Measurements from ENCODE around the gene KCNH1. TPM values are rescaled to one million over a fixed set of nuclear protein-coding genes. Genes with fewer than 3 reads are reported as not detected.

KCNH1 gene
- total RNA-seq, 1 donor from 2014 or later: 0.26 TPM

DNA sequence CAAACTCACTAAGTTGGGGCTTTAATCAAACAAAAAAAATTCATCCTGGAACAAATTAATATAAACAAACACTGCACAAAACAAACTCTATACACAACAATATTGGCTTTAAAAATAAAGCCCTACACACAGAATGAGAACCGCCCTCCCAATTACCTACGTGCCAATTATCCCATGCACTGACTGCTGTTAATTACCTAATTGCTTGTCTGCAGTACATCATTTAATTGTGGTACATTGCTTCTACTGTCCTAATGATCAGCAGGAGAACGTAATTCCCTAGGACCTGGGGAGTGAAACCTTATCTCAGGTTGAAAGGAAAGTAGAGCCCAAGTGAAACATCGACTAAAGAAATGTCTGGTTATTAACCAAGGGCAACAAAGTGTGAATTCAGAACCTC, 364.5 kb downstream of the KCNH1 start:
- DNase-seq (ENCODE audit: low spot score): no peak

DNA sequence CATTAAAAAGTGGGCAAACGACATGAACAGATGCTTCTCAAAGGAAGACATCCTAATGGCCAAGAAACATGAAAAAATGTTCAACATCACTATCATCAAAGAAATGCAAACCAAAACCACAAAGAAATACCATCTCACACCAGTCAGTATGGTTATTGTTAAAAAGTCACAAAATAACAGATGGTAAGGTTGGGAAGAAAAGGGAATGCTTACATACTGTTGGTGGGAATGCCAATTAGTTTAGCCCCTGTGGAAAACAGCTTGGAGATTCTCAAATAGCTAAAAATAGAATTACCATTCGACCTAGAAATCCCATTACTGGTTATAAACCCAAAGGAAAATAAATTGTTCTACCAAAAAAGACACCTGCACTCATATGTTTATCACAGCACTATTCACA, 369.4 kb downstream of the KCNH1 start:
- DNase-seq (ENCODE audit: low spot score): no peak

DNA sequence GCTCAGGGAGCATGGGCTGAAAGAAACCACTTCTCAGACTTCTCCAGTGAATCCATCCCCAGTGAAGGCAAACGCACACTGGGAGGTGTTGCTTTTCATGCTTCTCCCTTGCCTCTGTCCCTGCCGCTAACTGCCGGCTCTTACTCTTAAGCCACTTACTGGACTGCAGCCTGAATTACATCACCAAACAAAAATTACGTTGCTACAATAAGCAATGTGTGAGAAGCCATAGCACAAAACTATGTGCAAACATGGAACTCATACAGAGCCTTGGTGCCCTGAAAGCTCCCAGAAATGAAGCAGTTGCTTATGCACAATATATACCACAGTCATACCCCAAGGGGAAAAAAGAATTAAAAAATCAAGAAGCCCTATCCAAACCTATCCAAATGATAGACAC, 375.2 kb downstream of the KCNH1 start:
- no peak for DNase-seq (ENCODE audit: low spot score)

GRCh38 chr1:210758261-210758660, 375.7 kb downstream of the KCNH1 start:
- no peak for DNase-seq (ENCODE audit: low spot score)

DNA sequence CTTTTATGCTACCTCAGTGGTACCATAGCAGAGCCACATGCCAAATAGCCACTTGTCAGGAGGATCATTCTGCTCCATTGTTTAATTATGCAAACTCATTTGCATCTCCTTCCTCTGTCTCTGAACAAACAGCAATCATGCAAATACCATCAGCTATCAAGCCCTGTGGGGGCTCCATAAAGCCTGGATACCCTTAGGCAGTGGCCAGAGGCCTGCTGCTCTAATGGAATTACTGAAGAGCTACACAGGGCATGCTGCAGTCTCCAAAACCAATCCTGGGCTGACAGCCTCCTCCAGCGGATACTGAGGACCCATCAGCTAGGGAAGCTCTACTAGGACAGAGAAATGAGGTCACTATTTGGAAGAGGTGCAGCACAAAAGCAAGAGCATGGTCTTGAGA, 376.3 kb downstream of the KCNH1 start:
- DNase-seq (ENCODE audit: low spot score): no peak

DNA sequence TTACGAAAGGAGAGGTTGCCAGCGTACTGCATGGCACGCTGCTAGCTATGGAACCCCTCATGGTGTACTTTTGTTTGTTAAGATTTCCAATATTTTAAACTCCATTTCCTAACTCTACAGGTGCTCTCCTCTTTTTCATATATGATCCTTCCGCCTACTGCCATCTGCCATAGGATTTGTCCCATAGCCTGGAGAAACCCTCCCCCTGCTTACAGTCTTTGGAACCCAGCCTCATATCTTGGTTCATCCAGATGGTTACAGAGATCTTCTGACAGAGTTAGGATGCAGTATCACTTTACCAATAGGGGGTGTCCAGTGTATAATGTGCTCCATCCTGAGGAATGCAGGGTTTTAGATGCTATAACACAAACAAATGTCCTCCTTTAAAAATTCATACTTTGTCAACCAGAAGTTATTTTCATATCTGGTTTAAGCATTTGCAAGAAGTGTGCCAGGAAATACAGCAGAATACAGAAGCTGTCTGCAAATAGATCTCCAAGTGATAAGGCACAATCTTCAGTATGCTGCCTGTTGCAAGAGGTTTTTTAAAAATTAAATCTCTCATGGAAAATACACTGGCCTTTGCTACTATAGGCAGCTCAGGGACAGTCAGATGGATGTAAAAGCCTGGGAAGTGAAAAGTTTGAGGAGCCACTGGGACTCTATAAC, 377.8 kb downstream of the KCNH1 start:
- DNase-seq (ENCODE audit: low spot score): no peak

GRCh38 chr1:210754878-210755665, 378.9 kb downstream of the KCNH1 start:
- DNase-seq (ENCODE audit: low spot score): no peak

DNA sequence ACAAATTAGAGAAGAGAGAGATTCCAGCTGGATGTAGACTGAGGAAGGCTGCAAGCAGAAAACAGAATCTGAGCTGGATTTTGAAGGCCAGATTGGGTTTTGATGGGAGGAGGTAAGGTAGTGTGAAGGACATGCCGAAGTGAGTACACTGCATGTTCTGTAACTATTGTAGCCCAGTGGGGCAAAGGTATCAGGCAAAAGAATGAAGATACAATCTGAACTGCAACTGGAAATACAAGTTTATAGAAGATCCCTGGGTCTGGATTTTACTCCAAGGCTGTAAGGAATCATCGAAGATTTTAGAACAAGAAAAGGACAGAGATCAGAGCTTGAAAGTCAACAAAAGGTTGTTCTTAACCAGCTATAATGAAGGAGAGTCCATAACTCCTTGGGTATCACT, 382.0 kb downstream of the KCNH1 start:
- no peak for DNase-seq (ENCODE audit: low spot score)

GRCh38 chr1:210750468-210750867, 383.5 kb downstream of the KCNH1 start:
- no peak for DNase-seq (ENCODE audit: low spot score)

DNA sequence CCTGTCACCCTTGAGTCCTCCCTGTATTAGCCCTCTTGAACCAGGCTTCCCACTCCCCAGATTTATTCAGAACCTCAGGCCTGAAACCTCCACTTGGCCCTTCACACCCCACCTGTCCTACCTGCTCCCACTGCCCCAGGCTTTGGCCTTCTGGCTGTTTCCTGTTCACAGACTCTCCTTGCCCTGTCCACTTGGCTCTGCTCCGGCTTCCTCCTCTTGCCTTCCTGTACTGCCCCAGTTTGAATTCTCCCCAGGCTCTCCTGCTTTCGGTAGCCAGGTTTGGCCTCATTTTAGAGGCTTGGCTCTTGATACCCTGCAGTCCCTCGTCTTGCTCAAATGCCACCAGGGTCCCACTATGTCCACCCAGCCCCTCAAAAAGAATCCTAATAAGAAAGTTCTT, 385.2 kb downstream of the KCNH1 start:
- no peak for DNase-seq (ENCODE audit: low spot score)

DNA sequence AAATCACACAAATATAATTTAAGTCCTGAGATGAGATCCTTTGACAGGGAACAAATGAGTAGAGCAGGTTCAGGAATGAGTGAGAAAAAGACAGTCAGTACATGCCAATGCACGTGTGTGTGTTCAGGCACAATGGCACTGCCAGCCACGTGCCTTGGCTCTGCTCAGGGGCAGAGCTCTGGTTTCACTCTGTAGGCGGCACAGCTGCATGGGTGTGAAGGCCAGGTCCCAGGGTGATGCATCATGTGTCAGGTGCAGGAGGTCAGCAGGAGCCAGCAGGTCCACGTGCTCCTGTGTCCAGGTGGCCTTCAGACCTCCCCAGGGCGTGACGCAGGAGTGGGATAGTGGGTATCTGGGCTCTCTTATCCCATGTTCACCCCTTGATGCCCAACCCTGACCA, 386.1 kb downstream of the KCNH1 start:
- DNase-seq (ENCODE audit: low spot score): no peak

DNA sequence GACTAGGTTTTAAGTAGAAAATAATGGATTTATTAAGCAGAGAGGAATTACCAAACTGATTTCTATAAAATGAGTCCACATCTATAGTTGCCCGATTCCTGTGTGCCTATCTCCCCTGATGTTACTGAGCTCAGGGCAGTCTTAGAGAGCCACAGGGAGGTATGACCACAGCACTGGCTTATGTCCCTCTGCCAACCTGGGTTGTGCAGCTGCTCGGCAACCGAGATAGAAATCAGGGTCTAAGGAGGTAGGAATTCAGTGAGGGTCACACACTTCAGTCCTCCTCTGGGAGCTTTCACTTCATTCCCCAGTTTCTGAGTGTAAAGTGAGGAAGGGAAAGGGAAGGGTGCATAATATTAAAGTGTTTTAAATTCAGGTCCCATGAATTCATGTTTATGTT, 386.8 kb downstream of the KCNH1 start:
- DNase-seq (ENCODE audit: low spot score): no peak

DNA sequence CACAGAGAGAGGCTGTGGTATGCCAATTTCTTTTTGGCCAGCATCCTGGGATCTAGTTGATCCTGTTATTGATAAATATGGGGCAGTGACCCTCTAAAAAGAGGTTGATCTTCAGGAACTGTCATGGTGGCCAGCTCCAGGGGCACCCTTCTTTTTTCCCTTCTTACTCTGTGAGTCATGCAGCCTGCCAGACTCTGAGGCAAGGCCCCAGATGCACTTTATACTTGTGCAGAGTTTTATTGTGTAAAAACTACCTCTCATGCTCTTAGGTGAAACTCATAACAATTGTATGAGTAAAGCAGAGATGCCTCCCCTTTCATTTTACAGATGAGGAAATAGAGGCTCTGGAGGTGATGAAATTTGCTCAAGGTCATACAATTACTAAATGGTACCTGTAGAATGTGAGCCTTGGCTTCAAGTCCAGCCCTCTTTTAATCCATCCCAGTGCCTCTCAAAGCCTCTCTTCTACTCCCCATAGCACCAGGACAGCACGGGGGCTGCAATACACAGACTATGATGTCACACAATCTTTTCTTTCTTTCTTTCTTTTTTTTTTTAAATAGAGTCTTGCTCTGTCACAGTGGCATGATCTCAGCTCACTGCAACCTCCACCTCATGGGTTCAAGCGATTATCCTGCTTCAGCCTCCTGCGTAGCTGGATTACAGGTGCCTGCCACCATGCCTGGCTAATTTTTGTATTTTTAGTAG, 387.8 kb downstream of the KCNH1 start:
- no peak for DNase-seq (ENCODE audit: low spot score)

DNA sequence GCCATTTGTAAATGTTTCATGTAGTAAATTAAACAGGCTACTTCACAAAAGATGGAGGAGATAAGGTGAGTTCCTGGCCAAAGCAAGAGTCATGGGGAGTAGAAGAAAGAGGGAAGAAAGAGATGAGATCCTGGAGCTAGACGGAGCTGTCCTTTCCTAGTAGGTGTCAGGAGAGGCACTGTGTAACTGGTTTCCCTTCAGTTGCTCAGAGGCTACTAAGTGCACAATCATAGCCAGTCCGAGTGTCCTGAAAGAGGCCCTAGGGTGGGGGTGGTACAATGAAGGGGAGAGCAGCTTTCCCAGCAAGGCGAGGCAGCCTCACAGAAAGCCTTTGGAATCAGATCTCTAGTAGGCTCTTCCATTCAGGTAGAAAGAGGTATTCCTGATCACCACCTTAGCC, 390.9 kb downstream of the KCNH1 start:
- no peak for DNase-seq (ENCODE audit: low spot score)

GRCh38 chr1:210741564-210741963, 392.4 kb downstream of the KCNH1 start:
- DNase-seq (ENCODE audit: low spot score): no peak

DNA sequence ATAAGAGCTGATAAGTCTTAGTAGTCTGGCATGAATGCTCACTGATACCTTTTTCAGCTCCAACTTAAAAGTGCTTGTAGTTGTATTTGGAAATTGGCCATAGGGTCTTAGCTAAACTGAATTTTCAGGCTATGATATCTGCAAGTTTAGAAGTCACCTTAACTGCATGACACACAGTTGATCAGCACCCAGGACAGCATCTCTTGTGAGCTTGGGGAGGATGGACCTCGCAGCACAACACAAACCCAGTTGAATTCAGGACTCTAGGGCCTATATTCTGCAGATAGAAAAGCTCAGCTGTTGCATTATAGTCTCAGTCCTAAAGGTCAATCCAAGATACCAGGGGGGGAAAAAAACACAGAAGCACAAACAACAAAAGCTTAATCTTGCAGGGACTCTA, 394.3 kb downstream of the KCNH1 start:
- DNase-seq (ENCODE audit: low spot score): no peak

- no peak for DNase-seq (ENCODE audit: low spot score)
Measured at GRCh38 chr1:210738256-210738655, 395.7 kb downstream of the KCNH1 start.

- no peak for DNase-seq (ENCODE audit: low spot score)
Measured at GRCh38 chr1:210736713-210737112, 397.2 kb downstream of the KCNH1 start.

DNA sequence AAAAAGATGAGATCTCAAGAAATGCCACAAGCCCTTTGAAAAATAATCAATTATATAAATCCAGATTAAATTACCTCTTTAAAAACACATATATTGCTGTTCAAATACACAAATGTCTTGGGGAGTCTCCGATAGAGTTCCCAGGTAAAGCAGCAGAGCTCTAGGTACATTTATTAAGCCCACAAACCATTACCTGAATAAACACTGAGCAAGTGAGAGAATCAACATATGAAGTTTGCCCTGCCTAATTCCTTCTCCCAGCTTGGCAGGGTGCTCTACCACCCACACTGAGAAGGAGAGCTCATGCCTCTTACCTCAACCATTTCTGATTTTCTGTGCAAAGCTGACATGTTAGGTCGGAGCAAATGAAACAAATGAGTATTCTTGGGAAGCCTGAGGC, 402.4 kb downstream of the KCNH1 start:
- no peak for DNase-seq (ENCODE audit: low spot score)

DNA sequence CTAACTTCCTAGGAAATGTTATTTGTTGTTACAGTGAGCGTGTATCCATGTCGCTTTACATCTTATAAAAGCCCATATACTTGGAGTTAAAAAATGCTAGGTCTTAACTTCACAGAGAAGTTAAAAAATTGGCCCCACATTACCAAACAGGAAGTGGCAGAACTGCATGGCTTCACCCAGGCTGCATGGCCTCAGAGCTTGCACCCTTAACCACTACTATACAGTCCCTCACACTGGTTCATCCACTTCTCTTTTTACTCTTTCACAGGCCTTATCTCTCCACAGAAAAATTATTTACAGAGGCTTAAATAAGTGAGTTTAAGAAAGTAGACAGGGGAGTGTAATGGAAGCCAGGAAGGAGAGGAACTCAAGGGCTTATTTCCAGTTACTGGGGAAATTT, 402.8 kb downstream of the KCNH1 start:
- DNase-seq (ENCODE audit: low spot score): no peak

GRCh38 chr1:210730023-210730422, 403.9 kb downstream of the KCNH1 start:
- no peak for DNase-seq (ENCODE audit: low spot score)

DNA sequence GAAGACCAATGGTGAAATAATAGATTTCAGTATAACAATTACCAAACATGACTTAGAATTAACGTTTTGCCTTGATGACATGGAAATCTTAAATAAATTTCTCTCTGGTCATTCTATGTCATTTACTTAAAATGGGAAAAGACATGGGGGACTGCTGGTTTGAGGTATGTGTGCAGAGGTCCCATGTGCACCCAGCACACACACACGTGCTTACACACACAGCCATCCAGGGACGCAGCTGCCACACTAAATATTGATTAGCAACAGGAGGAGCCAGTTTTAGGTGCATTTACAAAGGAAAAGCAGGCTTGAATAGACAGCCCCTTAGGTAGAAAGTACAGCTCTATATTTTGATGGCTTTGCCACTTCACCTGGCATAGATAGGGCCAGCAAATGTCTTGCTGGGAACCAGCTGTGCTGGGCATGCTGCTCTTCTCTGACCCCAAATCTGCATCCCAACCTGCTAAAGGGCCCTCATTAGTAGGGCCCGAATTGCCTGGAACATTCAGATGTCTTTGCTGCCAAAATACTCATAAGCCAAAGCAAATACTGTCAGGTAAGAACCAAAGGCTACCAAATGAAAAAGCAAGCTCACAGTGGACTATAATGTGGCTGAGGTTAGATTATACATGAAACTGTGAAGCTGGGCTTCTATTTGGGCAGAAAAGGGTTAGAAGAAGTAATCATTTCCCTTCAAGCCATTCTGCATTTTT, 405.4 kb downstream of the KCNH1 start:
- DNase-seq (ENCODE audit: low spot score): no peak
